Colonic mucosa (tissue), 4 donors: Measurements from ENCODE around the gene ILF2. TPM values are rescaled to one million over a fixed set of nuclear protein-coding genes. Genes with fewer than 3 reads are reported as not detected.

Experiments
- DNase-seq: peaks from one replicate; pipeline ENCODE4 v3.0.0-alpha.2; 2020
- H3K27ac ChIP-seq: fragments of 200-600 bp; one replicate; pipeline ENCODE4 v1.8.0; 2021
- H3K27me3 ChIP-seq: fragments of 200-600 bp; one replicate; pipeline ENCODE4 v1.8.0; 2021
- H3K36me3 ChIP-seq: fragments of 200-600 bp; one replicate; pipeline ENCODE4 v1.8.0; 2021
- H3K4me1 ChIP-seq: fragments of 200-600 bp; one replicate; pipeline ENCODE4 v1.8.0; 2021; ENCODE audit warnings: mild to moderate bottlenecking
- H3K4me3 ChIP-seq: fragments of 200-600 bp; one replicate; pipeline ENCODE4 v1.8.0; 2021
- H3K9ac ChIP-seq, 2 donors: one replicate each; pipeline ENCODE4 v1.7.0; 2013; ENCODE audit warnings: control low read depth in 2 of 2, low read depth in 2 of 2, low read length in 2 of 2
- H3K9me3 ChIP-seq: fragments of 200-600 bp; one replicate; pipeline ENCODE4 v1.8.0; 2021
- CTCF ChIP-seq: fragments of 200-600 bp; IDR thresholded peaks from one replicate; pipeline ENCODE4 v1.8.0; 2022; ENCODE audit warnings: antibody characterized with exemption, mild to moderate bottlenecking
- intact Hi-C: fragments of 100-400 bp; cut with DNase I; formaldehyde crosslinking; loops from one replicate; pipeline ENCODE4 v1.14.1; 2022
- total RNA-seq, 2 donors: library from RNA; stranded (reverse); fragmentation: NEBNext Ultra II Directional in 1 of 2; extraction: Animal tissue kit (Norgen Biotek cat#: 25700) in 1 of 2; gene quantifications; one replicate each; pipeline ENCODE4 v1.2.1, GENCODE V29; 2021
- donor health status: healthy.
- donor health status: DM: no; HTN: no; CAD: no.
- donor health status: DM: no; HTN: no; CAD: no.

Gene ILF2
- total RNA-seq, 2 donors from 2014 or later: 105 to 171 TPM

GRCh38 chr1:153688736-153689328, 18.0 kb upstream of the ILF2 start:
- intact Hi-C loops: no loop called here
- no peaks in the 10 kb centered on the region for H3K36me3 ChIP-seq
- H3K4me3 ChIP-seq: no peak overlapping the region

GRCh38 chr1:153688276-153688675, 17.5 kb upstream of the ILF2 start:
- intact Hi-C loops: no loop called here
- Histone ChIP-seq H3K36me3 (no peaks in the 10 kb centered on the region), H3K9ac (no peak overlapping the region), H3K9me3 (no peaks in the 10 kb centered on the region), H3K4me3 (no peak overlapping the region), H3K27ac (no peak overlapping the region), H3K27me3 (no peaks in the 10 kb centered on the region), H3K4me1 (no peaks in the 10 kb centered on the region)
- TF ChIP-seq CTCF: no peak
- DNase-seq: no peak

More at GRCh38 chr1:153688736-153689328, 18.0 kb upstream of the ILF2 start:
- no peak for TF ChIP-seq CTCF
- Histone ChIP-seq H3K9me3 (no peaks in the 10 kb centered on the region), H3K27me3 (no peaks in the 10 kb centered on the region), H3K9ac (no peak overlapping the region), H3K27ac (no peak overlapping the region), H3K4me1 (no peaks in the 10 kb centered on the region)
- DNase-seq: no peak

- no peaks in the 10 kb centered on the region for H3K9me3 ChIP-seq
- no peak for DNase-seq
- no peaks in the 10 kb centered on the region for H3K4me1 ChIP-seq
- H3K4me3 ChIP-seq: no peak overlapping the region
- H3K9ac ChIP-seq: no peak overlapping the region
- no peaks in the 10 kb centered on the region for H3K27me3 ChIP-seq
- no peak overlapping the region for H3K27ac ChIP-seq
- no peak for TF ChIP-seq CTCF
- H3K36me3 ChIP-seq: no peaks in the 10 kb centered on the region
- intact Hi-C loops: no loop called here
Measured at GRCh38 chr1:153687346-153688125, 16.7 kb upstream of the ILF2 start.

GRCh38 chr1:153685544-153686340, 14.9 kb upstream of the ILF2 start:
- Histone ChIP-seq H3K27me3 (no peaks in the 10 kb centered on the region), H3K9ac (no peak overlapping the region), H3K27ac (no peak overlapping the region), H3K4me1 (no peaks in the 10 kb centered on the region), H3K4me3 (no peak overlapping the region), H3K36me3 (no peaks in the 10 kb centered on the region), H3K9me3 (no peaks in the 10 kb centered on the region)
- no peak for DNase-seq
- no peak for TF ChIP-seq CTCF
- intact Hi-C loops: no loop called here

- no peak for TF ChIP-seq CTCF
- Histone ChIP-seq H3K36me3 (no peaks in the 10 kb centered on the region), H3K9ac (no peak overlapping the region), H3K4me1 (no peaks in the 10 kb centered on the region), H3K27me3 (no peaks in the 10 kb centered on the region), H3K27ac (no peak overlapping the region), H3K9me3 (no peaks in the 10 kb centered on the region), H3K4me3 (no peak overlapping the region)
- DNase-seq: no peak
- intact Hi-C loops: no loop called here
Measured at GRCh38 chr1:153684892-153685291, 14.1 kb upstream of the ILF2 start.
